Measurements from ENCODE around the gene FRMD4A. TPM values are rescaled to one million over a fixed set of nuclear protein-coding genes. Genes with fewer than 3 reads are reported as not detected.

Gene FRMD4A
- total and polyA plus RNA-seq, 2 experiments from 2014 or later = 5.4 to 10.3 TPM

- WGBS (ENCODE audit: low lambda C conversion rate, missing lambda C conversion rate) = 93% methylated on average over 5 of the region's 5 CpGs
- H4K20me1 ChIP-seq (ENCODE audit: insufficient read depth, poor library complexity, severe bottlenecking) = no peaks in the 10 kb centered on the region
- TF ChIP-seq EZH2 (IDR thresholded peaks at IDR 0.05; ENCODE audit: borderline replicate concordance) (no peak), CTCF (IDR thresholded peaks at IDR 0.05; ENCODE audit: poor library complexity) (no peak), EZH2phosphoT487 (IDR thresholded peaks at IDR 0.05; ENCODE audit: low read depth, severe bottlenecking, unreplicated experiment) (no peak)
- H3K4me2 ChIP-seq = no peak overlapping the region
- no peaks in the 10 kb centered on the region for H3K27me3 ChIP-seq
- H3K27ac ChIP-seq = no peak overlapping the region
- H3K4me1 ChIP-seq (ENCODE audit: insufficient read depth) = no peaks in the 10 kb centered on the region
- H3K9me3 ChIP-seq (ENCODE audit: low read depth) = no peaks in the 10 kb centered on the region
- H3K4me3 ChIP-seq = no peak overlapping the region
- DNase-seq (ENCODE audit: low spot score) = no peak
- H2AFZ ChIP-seq = no peak overlapping the region
- H3K79me2 ChIP-seq = no peaks in the 10 kb centered on the region
- no peaks in the 10 kb centered on the region for H3K36me3 ChIP-seq (replicated peaks; ENCODE audit: insufficient read depth, low read depth)
- no peaks in the 10 kb centered on the region for H3K9me2 ChIP-seq (replicated peaks; ENCODE audit: insufficient read depth)
Measured at GRCh38 chr10:13913897-13914296, 416.8 kb downstream of the FRMD4A start.

- Histone ChIP-seq H3K9me2 (replicated peaks; ENCODE audit: insufficient read depth) (no peaks in the 10 kb centered on the region), H3K4me1 (ENCODE audit: insufficient read depth) (no peaks in the 10 kb centered on the region), H3K9me3 (ENCODE audit: low read depth) (no peaks in the 10 kb centered on the region), H3K27ac (no peak overlapping the region), H2AFZ (no peak overlapping the region), H4K20me1 (ENCODE audit: insufficient read depth, poor library complexity, severe bottlenecking) (no peaks in the 10 kb centered on the region), H3K36me3 (replicated peaks; ENCODE audit: insufficient read depth, low read depth) (no peaks in the 10 kb centered on the region), H3K79me2 (no peaks in the 10 kb centered on the region), H3K4me2 (no peak overlapping the region), H3K4me3 (no peak overlapping the region), H3K27me3 (no peaks in the 10 kb centered on the region)
- 92% methylated on average over 2 of the region's 2 CpGs for WGBS (ENCODE audit: low lambda C conversion rate, missing lambda C conversion rate)
- no peak for DNase-seq (ENCODE audit: low spot score)
- no peak for TF ChIP-seq CTCF (IDR thresholded peaks at IDR 0.05; ENCODE audit: poor library complexity)
- TF ChIP-seq EZH2phosphoT487 (IDR thresholded peaks at IDR 0.05; ENCODE audit: low read depth, severe bottlenecking, unreplicated experiment) = no peak
- no peak for TF ChIP-seq EZH2 (IDR thresholded peaks at IDR 0.05; ENCODE audit: borderline replicate concordance)
Measured at GRCh38 chr10:13911821-13912520, 418.8 kb downstream of the FRMD4A start.

DNA sequence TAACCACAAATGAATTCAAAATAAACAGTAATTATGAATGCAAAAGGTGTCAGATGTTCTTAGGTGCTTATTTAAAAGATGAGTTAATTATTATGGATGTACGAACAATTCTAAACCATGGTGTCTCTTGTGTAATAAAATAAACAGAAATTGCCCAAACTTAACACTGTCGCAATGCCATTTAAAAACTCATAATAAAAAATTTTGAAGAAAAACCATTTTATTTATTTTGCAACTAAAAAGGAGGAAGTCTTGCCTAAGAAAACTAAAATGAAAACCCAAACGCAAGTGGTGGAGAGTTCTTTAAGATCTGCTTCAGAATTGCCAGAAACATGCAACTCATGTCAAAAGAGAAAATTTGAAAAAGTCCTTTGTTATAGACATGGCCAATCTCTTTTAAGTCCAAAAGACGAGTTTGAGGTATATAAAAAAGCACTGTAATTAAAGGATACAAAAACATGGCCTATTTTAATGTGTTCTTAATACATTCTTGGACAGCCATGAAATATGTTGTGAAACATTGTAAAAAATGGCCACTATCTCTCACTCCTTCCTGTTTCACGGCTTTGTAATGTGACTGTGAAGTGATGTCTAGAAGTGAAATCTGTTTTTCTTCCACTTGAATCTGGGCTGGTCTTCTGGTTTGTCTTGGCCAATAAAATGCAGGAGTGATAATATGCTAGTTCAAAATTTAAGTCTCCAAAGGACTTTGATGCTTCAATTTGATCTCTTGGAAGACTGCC is 421.0 kb downstream of the FRMD4A start:
- no peaks in the 10 kb centered on the region for H3K27me3 ChIP-seq
- no peaks in the 10 kb centered on the region for H3K4me1 ChIP-seq (ENCODE audit: insufficient read depth)
- H3K4me2 ChIP-seq = no peak overlapping the region
- no peak overlapping the region for H3K4me3 ChIP-seq
- no peak overlapping the region for H2AFZ ChIP-seq
- no peak overlapping the region for H3K27ac ChIP-seq
- TF ChIP-seq EZH2 (IDR thresholded peaks at IDR 0.05; ENCODE audit: borderline replicate concordance) = no peak
- TF ChIP-seq EZH2phosphoT487 (IDR thresholded peaks at IDR 0.05; ENCODE audit: low read depth, severe bottlenecking, unreplicated experiment) = no peak
- TF ChIP-seq CTCF (IDR thresholded peaks at IDR 0.05; ENCODE audit: poor library complexity) = no peak
- WGBS (ENCODE audit: low lambda C conversion rate, missing lambda C conversion rate) = 80% methylated on average over 5 of the region's 5 CpGs
- H3K9me3 ChIP-seq (ENCODE audit: low read depth) = no peaks in the 10 kb centered on the region
- H3K79me2 ChIP-seq = no peaks in the 10 kb centered on the region
- DNase-seq (ENCODE audit: low spot score) = no peak
- no peaks in the 10 kb centered on the region for H4K20me1 ChIP-seq (ENCODE audit: insufficient read depth, poor library complexity, severe bottlenecking)
- no peaks in the 10 kb centered on the region for H3K36me3 ChIP-seq (replicated peaks; ENCODE audit: insufficient read depth, low read depth)
- H3K9me2 ChIP-seq (replicated peaks; ENCODE audit: insufficient read depth) = no peaks in the 10 kb centered on the region

Data from hepatocyte (in vitro differentiated cells).